Bone marrow (tissue), 2 donors: ENCODE data around the gene TSPAN18.

ENCODE experiments used
- DNase-seq, 2 donors: peaks; one replicate each; lab custom pipeline; 2025; lab: John Stamatoyannopoulos, UW

TSPAN18 gene

GRCh38 chr11:44823006-44823405 is 96.2 kb downstream of the TSPAN18 start:
- DNase-seq: no peak

- no peak for DNase-seq
Measured at GRCh38 chr11:44823868-44824267, 97.1 kb downstream of the TSPAN18 start.

- DNase-seq: no peak
Measured at GRCh38 chr11:44824300-44824704, 97.5 kb downstream of the TSPAN18 start.

GRCh38 chr11:44825058-44825785 is 98.5 kb downstream of the TSPAN18 start:
- DNase-seq: no peak

GRCh38 chr11:44826922-44827643 is 100.3 kb downstream of the TSPAN18 start:
- no peak for DNase-seq

- DNase-seq: no peak
Measured at GRCh38 chr11:44828296-44828695, 101.5 kb downstream of the TSPAN18 start.

GRCh38 chr11:44829838-44830237 is 103.1 kb downstream of the TSPAN18 start:
- no peak for DNase-seq

- DNase-seq: no peak
Measured at GRCh38 chr11:44831605-44832394, 105.0 kb downstream of the TSPAN18 start.

- DNase-seq: no peak
Measured at GRCh38 chr11:44832452-44832851, 105.7 kb downstream of the TSPAN18 start.

- no peak for DNase-seq
Measured at GRCh38 chr11:44833221-44833876, 106.6 kb downstream of the TSPAN18 start.

- no peak for DNase-seq
Measured at GRCh38 chr11:44833877-44834452, 107.2 kb downstream of the TSPAN18 start.

- no peak for DNase-seq
Measured at GRCh38 chr11:44834846-44835245, 108.1 kb downstream of the TSPAN18 start.

GRCh38 chr11:44835296-44835695 is 108.5 kb downstream of the TSPAN18 start:
- DNase-seq: no peak

GRCh38 chr11:44835938-44836337 is 109.2 kb downstream of the TSPAN18 start:
- no peak for DNase-seq

- no peak for DNase-seq
Measured at GRCh38 chr11:44837661-44838060, 110.9 kb downstream of the TSPAN18 start.

- no peak for DNase-seq
Measured at GRCh38 chr11:44839458-44840084, 112.8 kb downstream of the TSPAN18 start.

- no peak for DNase-seq
Measured at GRCh38 chr11:44840085-44840478, 113.3 kb downstream of the TSPAN18 start.

GRCh38 chr11:44840521-44841251 is 113.9 kb downstream of the TSPAN18 start:
- no peak for DNase-seq

- no peak for DNase-seq
Measured at GRCh38 chr11:44842220-44842619, 115.5 kb downstream of the TSPAN18 start.

GRCh38 chr11:44846852-44847251 is 120.1 kb downstream of the TSPAN18 start:
- DNase-seq: no peak

GRCh38 chr11:44847316-44847715 is 120.6 kb downstream of the TSPAN18 start:
- no peak for DNase-seq
